Peyer's patch (tissue), 4 donors: ENCODE measurements around the gene CDPF1.

Source experiments
- POLR2A ChIP-seq, 2 donors: fragments of 450-650 bp; IDR thresholded peaks; one replicate each; pipeline ENCODE4 v1.5.1; 2017; ENCODE audit warnings: antibody characterized with exemption in 2 of 2, mild to moderate bottlenecking in 2 of 2, moderate library complexity in 2 of 2
- TF ChIP-seq, protein P1 (sequence below), 6 experiments: fragments of 450-650 bp in 4 of 6; fragments of 200-600 bp in 2 of 6; sonication (generic) in 1 of 6; IDR thresholded peaks; one replicate each; pipeline ENCODE4 v1.5.1; 2017 to 2019; ENCODE audit warnings: antibody characterized with exemption in 6 of 6, mild to moderate bottlenecking in 3 of 6, moderate library complexity in 1 of 6

DNA sequence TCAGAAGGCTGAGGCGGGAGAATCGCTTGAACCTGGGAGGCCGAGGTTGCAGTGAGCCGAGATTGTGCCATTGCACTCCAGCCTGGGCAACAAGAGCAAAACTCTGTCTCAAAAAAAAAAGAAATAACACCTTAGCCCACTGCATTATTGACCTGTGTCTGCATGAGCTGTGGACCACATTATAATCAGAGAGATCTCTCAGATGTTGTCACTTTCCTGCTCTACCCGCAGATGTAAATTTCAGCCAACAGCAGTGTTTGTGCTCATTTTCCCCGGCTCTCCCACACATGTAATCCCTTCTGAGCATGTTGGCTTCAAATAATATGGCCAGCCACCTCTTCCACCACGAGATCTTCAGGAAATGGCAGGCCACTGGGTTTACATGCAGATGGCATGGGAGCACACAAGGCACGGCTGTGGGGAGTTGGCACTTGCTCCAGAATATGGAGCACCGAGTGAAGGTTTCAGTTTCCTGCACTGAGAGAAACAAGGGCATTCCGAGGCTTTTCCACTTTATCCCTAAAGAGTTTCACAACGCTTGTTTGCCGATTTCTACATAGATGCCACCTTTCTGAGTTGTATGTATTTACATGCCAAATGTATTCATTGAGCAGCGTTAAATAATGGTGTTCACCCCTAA lies 19.7 kb downstream of the CDPF1 start:
- TF ChIP-seq, protein P1, sequence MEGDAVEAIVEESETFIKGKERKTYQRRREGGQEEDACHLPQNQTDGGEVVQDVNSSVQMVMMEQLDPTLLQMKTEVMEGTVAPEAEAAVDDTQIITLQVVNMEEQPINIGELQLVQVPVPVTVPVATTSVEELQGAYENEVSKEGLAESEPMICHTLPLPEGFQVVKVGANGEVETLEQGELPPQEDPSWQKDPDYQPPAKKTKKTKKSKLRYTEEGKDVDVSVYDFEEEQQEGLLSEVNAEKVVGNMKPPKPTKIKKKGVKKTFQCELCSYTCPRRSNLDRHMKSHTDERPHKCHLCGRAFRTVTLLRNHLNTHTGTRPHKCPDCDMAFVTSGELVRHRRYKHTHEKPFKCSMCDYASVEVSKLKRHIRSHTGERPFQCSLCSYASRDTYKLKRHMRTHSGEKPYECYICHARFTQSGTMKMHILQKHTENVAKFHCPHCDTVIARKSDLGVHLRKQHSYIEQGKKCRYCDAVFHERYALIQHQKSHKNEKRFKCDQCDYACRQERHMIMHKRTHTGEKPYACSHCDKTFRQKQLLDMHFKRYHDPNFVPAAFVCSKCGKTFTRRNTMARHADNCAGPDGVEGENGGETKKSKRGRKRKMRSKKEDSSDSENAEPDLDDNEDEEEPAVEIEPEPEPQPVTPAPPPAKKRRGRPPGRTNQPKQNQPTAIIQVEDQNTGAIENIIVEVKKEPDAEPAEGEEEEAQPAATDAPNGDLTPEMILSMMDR (IDR thresholded peaks at IDR 0.05), result no peak
- TF ChIP-seq POLR2A (IDR thresholded peaks at IDR 0.05), result no peak
